GM12864 (cell line): ENCODE measurements around the gene TMPRSS9.
"Not testable (repeated sequence)": the region's sequence is repeated elsewhere in the genome, so short reads cannot be mapped to it uniquely, and the experiment has no call there.

Experiments used
- DNase-seq: peaks from one replicate; pipeline ENCODE4 v3.0.0-alpha.2; 2011; ENCODE audit warnings: low read depth
- H3K4me3 ChIP-seq: 2 replicates; pipeline ENCODE4 v1.5.1; 2011; ENCODE audit warnings: mild to moderate bottlenecking, low read depth, low read length, control low read depth
- TF ChIP-seq, protein P1 (sequence below): IDR thresholded peaks from 2 replicates; pipeline ENCODE4 v1.5.1; 2011; ENCODE audit warnings: low read depth, mild to moderate bottlenecking, moderate library complexity, low read length, control low read depth, inconsistent platforms; ENCODE audit errors: missing control alignments

The TMPRSS9 gene

GRCh38 chr19:2387367-2388288, 27.6 kb downstream of the TMPRSS9 start:
- TF ChIP-seq, protein P1, sequence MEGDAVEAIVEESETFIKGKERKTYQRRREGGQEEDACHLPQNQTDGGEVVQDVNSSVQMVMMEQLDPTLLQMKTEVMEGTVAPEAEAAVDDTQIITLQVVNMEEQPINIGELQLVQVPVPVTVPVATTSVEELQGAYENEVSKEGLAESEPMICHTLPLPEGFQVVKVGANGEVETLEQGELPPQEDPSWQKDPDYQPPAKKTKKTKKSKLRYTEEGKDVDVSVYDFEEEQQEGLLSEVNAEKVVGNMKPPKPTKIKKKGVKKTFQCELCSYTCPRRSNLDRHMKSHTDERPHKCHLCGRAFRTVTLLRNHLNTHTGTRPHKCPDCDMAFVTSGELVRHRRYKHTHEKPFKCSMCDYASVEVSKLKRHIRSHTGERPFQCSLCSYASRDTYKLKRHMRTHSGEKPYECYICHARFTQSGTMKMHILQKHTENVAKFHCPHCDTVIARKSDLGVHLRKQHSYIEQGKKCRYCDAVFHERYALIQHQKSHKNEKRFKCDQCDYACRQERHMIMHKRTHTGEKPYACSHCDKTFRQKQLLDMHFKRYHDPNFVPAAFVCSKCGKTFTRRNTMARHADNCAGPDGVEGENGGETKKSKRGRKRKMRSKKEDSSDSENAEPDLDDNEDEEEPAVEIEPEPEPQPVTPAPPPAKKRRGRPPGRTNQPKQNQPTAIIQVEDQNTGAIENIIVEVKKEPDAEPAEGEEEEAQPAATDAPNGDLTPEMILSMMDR, result no peak
- no peak for DNase-seq
- no peak overlapping the region for H3K4me3 ChIP-seq

DNA sequence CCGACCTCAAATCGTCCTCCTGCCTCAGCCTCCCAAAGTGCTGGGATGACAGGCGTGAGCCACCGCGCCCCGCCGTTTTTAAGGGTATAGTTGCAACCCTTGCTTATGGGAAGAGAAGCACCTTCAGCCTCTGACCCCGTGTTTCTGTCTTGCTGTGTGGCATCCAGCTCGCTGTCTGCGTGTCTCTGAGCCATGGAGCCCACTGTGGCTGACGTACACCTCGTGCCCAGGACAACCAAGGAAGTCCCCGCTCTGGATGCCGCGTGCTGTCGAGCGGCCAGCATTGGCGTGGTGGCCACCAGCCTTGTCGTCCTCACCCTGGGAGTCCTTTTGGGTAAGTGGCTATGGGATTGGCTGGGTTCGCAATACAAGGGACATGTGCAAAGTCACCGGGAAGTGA, 29.5 kb downstream of the TMPRSS9 start:
- TF ChIP-seq, protein P1, result no peak
- DNase-seq, result no peak
- H3K4me3 ChIP-seq, result no peak overlapping the region

DNA sequence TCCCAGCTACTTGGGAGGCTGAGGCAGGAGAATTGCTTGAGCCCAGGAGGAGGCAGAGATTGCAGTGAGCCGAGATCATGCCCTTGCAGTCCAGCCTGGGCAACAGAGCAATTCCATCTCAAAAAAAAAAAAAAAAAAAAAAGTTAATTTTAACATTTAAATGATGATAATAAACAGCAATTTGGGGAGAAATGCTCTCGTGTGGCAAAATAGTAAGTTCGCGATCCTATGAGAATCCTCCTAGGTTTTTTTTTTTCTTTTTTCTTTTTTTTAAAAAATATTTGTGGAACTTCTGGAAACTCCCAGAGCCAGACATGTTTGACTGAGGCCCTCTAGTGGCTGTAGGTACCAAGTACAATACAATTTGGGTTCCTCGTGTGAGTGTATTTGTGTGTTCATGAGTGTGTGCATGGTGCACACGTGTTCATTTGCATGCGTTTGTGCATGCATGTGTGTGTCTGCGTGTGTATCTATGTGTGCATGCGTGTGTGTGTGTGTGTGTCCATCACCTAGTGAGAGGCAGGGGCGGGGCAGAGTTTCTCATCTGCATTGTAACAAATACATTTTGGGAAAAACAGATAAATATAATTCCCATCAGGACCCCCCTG, 31.2 kb downstream of the TMPRSS9 start:
- peak; percentile 59 for DNase-seq
- TF ChIP-seq, protein P1, result peak; percentile 82
- no peak overlapping the region for H3K4me3 ChIP-seq

GRCh38 chr19:2392366-2392765, 32.3 kb downstream of the TMPRSS9 start:
- TF ChIP-seq, protein P1, result no peak
- H3K4me3 ChIP-seq, result no peak overlapping the region
- no peak for DNase-seq

DNA sequence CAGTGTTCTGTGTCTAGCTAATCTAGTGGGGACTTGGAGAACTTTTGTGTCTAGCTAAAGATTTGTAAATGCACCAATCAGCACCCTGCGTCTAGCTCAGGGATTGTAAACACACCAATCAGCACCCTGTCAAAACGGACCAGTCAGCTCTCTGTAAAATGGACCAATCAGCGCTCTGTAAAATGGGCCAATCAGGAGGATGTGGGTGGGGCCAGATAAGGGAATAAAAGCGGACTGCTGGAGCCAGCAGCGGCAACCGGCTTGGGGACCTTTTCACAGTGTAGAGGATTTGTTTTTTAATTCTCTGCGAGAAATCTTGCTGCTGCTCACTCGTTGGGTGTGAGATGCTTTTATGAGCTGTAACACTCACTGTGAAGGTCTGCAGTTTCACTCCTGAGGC, 32.8 kb downstream of the TMPRSS9 start:
- DNase-seq, H3K4me3 ChIP-seq: not testable (repeated sequence)

- TF ChIP-seq, protein P1, result no peak
- DNase-seq, result no peak
- peak overlapping the region; percentile 35; the same call in 1 of the 2 replicates for H3K4me3 ChIP-seq
These were observed 34.0 kb downstream of the TMPRSS9 start for GRCh38 chr19:2394054-2394441.

GRCh38 chr19:2394442-2395292, 34.6 kb downstream of the TMPRSS9 start:
- peak overlapping the region; percentile 35 for H3K4me3 ChIP-seq
- TF ChIP-seq, protein P1, result no peak
- peak; percentile 55 for DNase-seq

- H3K4me3 ChIP-seq, DNase-seq: not testable (repeated sequence)
These were observed 35.3 kb downstream of the TMPRSS9 start for GRCh38 chr19:2395293-2395829.

DNA sequence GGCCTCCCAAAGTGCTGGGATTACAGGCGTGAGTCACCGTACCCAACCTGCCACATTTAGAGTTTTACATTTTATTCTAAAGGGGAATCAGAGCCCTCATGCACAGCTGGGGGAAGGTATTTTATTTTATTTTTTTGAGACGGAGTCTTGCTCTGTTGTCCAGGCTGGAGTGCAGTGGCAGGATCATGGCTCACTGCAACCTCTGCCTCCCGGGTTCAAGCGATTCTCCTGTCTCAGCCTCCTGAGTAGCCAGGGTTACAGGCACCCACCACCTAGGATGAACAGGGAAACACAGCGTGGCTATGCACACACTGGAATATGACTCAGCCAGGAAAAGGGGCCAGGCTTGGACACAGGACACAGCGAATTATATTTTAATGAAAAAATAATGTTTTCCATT, 37.1 kb downstream of the TMPRSS9 start:
- H3K4me3 ChIP-seq, DNase-seq: not testable (repeated sequence)
